GM23248 (cell line): ENCODE results near the gene SPRED3.

Source experiments
- EZH2 ChIP-seq: fragments of 200-600 bp; sonication (generic); IDR thresholded peaks from 2 replicates; pipeline ENCODE4 v1.6.1; 2018; ENCODE audit warnings: antibody characterized with exemption, mild to moderate bottlenecking; ENCODE audit not compliant: insufficient read depth, poor library complexity, severe bottlenecking
- EZH2phosphoT487 ChIP-seq: fragments of 200-600 bp; sonication (generic); IDR thresholded peaks from 2 replicates; pipeline ENCODE4 v1.6.1; 2018; ENCODE audit warnings: antibody characterized with exemption, moderate library complexity, mild to moderate bottlenecking, low read depth; ENCODE audit not compliant: insufficient read depth

- TF ChIP-seq EZH2 (no peak), EZH2phosphoT487 (no peak)
These were observed 37.6 kb upstream of the SPRED3 start for GRCh38 chr19:38350883-38351282.
